HCT116 (cell line): ENCODE results near the gene PLAU.

Experiments used
- POLR2AphosphoS5 ChIP-seq: IDR thresholded peaks from 2 replicates; pipeline ENCODE4 v1.6.1; 2011; ENCODE audit warnings: mild to moderate bottlenecking, low read depth, low read length, moderate library complexity
- REST ChIP-seq: IDR thresholded peaks from 2 replicates; pipeline ENCODE4 v1.6.1; 2012; ENCODE audit warnings: low read depth
- ZNF274 ChIP-seq: fragments of 200-500 bp; sonication (Bioruptor generic); IDR thresholded peaks from 2 replicates; pipeline ENCODE4 v1.6.1; 2014; ENCODE audit warnings: mild to moderate bottlenecking, low read depth, low read length, inconsistent platforms
- TF ChIP-seq, protein P1 (sequence below), 3 experiments: fragments of 200-600 bp in 1 of 3; sonication (generic) in 1 of 3; IDR thresholded peaks in 2 of 3; conservative IDR thresholded peaks in 1 of 3; 2 replicates each; pipeline ENCODE4 v1.5.1; 2012 to 2017; ENCODE audit warnings: low read depth in 2 of 3, low read length in 2 of 3, antibody characterized with exemption in 1 of 3, borderline replicate concordance in 1 of 3, control low read depth in 1 of 3, mild to moderate bottlenecking in 1 of 3, mixed read lengths in 1 of 3, mixed run types in 1 of 3, moderate library complexity in 1 of 3; ENCODE audit not compliant: insufficient read depth in 1 of 3

DNA sequence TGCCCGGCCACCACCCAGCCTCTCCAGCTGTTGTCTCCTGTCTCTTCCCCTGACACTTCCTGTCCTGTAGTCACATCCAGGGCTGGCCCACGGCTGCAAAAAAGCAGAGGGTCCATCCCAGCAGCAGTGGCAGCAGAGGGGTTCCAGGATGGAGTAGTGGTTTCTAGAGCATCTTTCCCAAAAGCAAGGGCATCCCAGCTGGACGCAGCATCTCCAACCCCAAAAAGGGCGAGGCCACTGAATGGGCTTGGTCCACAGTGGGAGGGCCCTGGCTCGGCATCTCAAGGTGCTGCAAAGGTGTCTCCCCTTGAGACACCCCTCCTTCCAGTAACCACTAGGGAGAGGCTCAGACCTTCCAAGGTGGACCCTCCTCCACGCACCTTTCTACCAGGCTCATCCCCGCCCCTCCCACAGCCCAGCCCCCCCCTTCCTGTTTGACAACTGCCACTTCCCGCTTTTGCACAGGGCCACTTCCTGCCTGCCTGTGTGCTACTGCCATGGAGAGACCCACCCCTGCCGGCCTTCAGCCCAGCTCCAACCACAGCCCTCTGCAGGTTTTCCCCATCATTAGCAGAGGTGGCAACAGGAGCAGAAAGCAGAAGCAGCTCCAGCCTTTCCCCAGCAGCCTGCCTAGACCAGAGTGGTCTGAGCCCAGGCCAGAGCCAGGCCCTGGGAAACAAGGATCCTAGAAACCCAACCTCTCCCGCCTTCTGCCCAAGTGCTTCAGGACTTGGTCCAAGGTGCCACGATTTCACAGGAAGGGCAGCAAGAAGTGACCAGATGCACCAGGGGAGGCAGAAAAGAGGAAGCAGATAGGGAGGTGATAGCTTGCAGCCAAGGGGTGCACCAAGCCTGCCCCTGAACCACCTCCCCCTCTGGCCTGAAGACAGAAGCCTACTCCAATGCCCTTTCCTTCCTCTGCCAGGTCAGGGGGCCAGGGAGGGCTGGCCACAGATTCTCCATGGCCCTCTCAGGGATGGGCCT, 45.2 kb upstream of the PLAU start:
- TF ChIP-seq, protein P1, sequence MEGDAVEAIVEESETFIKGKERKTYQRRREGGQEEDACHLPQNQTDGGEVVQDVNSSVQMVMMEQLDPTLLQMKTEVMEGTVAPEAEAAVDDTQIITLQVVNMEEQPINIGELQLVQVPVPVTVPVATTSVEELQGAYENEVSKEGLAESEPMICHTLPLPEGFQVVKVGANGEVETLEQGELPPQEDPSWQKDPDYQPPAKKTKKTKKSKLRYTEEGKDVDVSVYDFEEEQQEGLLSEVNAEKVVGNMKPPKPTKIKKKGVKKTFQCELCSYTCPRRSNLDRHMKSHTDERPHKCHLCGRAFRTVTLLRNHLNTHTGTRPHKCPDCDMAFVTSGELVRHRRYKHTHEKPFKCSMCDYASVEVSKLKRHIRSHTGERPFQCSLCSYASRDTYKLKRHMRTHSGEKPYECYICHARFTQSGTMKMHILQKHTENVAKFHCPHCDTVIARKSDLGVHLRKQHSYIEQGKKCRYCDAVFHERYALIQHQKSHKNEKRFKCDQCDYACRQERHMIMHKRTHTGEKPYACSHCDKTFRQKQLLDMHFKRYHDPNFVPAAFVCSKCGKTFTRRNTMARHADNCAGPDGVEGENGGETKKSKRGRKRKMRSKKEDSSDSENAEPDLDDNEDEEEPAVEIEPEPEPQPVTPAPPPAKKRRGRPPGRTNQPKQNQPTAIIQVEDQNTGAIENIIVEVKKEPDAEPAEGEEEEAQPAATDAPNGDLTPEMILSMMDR (IDR thresholded peaks at IDR 0.05 in 2 of 3, conservative IDR thresholded peaks at IDR 0.05 in 1 of 3; ENCODE audit: borderline replicate concordance in 1 of 3, insufficient read depth in 1 of 3, low read depth in 2 of 3, low read length in 2 of 3) = no peak
- TF ChIP-seq POLR2AphosphoS5 = no peak
- no peak for TF ChIP-seq REST
- no peak for TF ChIP-seq ZNF274
